ENCODE measurements around the gene XG.

XG gene

DNA sequence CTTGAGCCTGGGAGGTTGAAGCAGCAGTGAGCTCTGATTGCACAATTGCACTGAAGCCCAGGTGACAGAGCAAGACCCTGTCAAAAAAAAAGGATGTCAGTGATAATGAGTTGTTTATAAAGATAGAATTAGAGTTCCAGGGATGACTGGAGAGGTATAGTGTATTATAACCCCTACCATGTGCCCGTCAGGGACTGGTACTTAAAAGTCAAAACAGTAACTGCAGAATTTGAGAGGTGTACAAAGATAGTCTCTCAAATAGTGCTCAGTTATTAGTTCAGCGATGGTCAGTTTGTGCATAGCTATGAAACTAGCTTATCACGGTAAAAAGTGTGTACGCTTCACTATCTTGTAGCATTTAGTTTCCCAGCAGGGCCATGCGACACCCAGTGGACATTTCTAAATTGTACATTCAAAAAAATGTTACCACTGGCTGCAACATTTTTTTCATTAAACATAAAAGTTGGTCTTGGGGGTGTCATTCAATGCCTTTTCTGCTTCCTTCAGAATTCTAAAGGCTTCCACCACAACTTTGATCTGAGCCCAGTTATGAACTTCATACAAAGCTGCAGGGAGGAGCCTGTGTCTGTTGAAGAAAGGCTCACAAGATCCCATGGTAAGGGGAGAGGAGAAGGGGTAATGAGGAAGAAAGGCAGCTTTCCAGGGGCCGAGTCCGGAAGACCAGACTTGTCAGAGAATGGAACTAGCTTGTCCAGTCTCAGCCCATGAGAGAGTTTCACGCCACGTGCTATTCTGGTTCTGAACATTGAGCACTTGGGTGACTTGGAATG is 67.7 kb downstream of the XG start:
- DNase-seq (ENCODE audit: insufficient read length, low spot score), result no peak
- FAIRE-seq, result no peak
- TF ChIP-seq POLR2AphosphoS5 (IDR thresholded peaks at IDR 0.05; ENCODE audit: low read depth, low read length), result no peak
- no peak for TF ChIP-seq POLR2A (IDR thresholded peaks at IDR 0.05; ENCODE audit: low read depth, low read length)
- no peak for TF ChIP-seq POU2F2 (IDR thresholded peaks at IDR 0.05; ENCODE audit: low read depth, low read length)
- TF ChIP-seq TAF1 (IDR thresholded peaks at IDR 0.05; ENCODE audit: low read depth, low read length), result no peak
- TF ChIP-seq PAX5 (IDR thresholded peaks at IDR 0.05; ENCODE audit: insufficient read depth, low read length, severe bottlenecking), result no peak
- no peak for TF ChIP-seq SPI1 (IDR thresholded peaks at IDR 0.05; ENCODE audit: low read depth, low read length)

DNA sequence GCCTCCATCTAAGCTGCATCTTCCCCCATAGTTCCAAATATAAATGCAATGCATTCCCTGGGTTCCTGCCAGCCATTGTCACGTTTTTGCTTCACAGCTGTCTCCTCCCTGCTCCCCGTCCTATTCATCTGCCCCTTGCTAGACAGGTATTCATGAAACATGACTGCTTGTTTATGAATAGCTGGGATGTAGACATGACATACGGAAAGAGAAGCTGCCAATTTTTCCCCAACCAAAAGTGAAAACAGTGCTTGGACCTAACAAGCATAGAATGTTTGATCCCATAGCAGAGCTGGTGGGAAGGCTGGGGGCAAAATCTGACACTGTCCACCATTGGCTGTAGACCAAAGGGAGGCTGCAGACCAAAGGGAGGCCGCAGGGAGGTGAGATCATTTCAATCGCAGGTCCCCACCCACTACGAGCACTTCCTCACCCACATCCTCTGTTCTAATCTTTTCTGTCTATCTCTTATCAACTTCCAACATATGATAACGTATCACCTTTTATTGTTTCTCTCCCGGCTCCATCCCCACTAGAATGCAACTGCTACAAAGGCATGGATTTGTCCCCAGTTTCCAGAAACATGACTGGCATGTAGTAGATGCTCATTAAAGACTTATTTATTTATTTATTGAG is 68.4 kb downstream of the XG start:
- FAIRE-seq (no peak), DNase-seq (ENCODE audit: insufficient read length, low spot score) (no peak)
- no peak for TF ChIP-seq POLR2A (IDR thresholded peaks at IDR 0.05; ENCODE audit: low read depth, low read length)
- TF ChIP-seq PAX5 (IDR thresholded peaks at IDR 0.05; ENCODE audit: insufficient read depth, low read length, severe bottlenecking), result no peak
- no peak for TF ChIP-seq POU2F2 (IDR thresholded peaks at IDR 0.05; ENCODE audit: low read depth, low read length)
- no peak for TF ChIP-seq SPI1 (IDR thresholded peaks at IDR 0.05; ENCODE audit: low read depth, low read length)
- no peak for TF ChIP-seq TAF1 (IDR thresholded peaks at IDR 0.05; ENCODE audit: low read depth, low read length)
- TF ChIP-seq POLR2AphosphoS5 (IDR thresholded peaks at IDR 0.05; ENCODE audit: low read depth, low read length), result no peak

DNA sequence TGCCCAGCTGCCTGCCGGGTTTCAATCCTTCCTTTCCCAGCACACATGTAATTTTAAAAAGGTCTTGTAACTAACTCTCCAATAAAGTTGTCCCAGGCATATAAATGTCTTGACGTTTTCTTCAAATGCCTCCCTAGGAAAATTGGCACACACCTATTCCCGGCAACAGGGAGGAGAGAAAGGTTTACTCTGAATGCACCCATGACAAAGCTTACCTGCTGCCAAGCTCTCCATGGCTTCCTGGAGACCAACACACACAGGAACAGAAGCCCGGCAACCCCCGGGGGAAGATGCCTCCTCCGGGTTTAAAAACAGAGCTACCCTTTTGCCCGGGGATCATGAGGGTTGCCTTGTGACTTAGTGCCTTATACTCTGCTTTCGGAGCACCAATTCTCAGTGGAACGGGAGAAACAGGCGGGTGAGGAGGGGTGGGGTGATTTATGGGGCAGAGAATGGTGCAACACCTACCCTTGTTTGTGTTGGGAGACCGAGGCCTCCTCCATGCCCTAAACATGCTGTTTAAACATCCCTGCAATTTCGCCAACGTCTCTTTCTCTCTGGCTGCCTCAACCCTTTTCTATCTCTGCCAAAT is 72.1 kb downstream of the XG start:
- no peak for TF ChIP-seq POLR2AphosphoS5 (IDR thresholded peaks at IDR 0.05; ENCODE audit: low read depth, low read length)
- no peak for TF ChIP-seq PAX5 (IDR thresholded peaks at IDR 0.05; ENCODE audit: insufficient read depth, low read length, severe bottlenecking)
- no peak for TF ChIP-seq POU2F2 (IDR thresholded peaks at IDR 0.05; ENCODE audit: low read depth, low read length)
- TF ChIP-seq SPI1 (IDR thresholded peaks at IDR 0.05; ENCODE audit: low read depth, low read length), result no peak
- no peak for TF ChIP-seq POLR2A (IDR thresholded peaks at IDR 0.05; ENCODE audit: low read depth, low read length)
- no peak for TF ChIP-seq TAF1 (IDR thresholded peaks at IDR 0.05; ENCODE audit: low read depth, low read length)
- DNase-seq (ENCODE audit: insufficient read length, low spot score) (no peak), FAIRE-seq (no peak)

DNA sequence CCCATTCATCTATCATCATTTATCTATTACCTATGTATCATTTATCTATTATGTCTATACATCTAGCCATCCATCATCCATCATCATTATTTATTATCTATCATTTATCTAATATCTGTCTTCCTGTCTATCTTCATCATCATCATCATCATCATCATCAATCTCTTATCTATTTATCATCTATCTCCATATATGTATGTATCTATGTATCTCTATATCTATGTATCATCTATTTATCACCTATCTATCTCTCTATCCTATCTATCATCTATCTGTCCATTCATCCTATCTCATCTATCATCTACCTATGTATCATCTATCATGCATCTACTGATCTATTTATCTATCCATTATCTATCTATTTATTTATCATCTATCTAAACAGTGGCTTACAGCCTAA is 73.0 kb downstream of the XG start:
- FAIRE-seq (no peak), DNase-seq (ENCODE audit: insufficient read length, low spot score) (no peak)
- no peak for TF ChIP-seq POLR2A (IDR thresholded peaks at IDR 0.05; ENCODE audit: low read depth, low read length)
- no peak for TF ChIP-seq POU2F2 (IDR thresholded peaks at IDR 0.05; ENCODE audit: low read depth, low read length)
- TF ChIP-seq TAF1 (IDR thresholded peaks at IDR 0.05; ENCODE audit: low read depth, low read length), result no peak
- TF ChIP-seq SPI1 (IDR thresholded peaks at IDR 0.05; ENCODE audit: low read depth, low read length), result no peak
- no peak for TF ChIP-seq POLR2AphosphoS5 (IDR thresholded peaks at IDR 0.05; ENCODE audit: low read depth, low read length)
- no peak for TF ChIP-seq PAX5 (IDR thresholded peaks at IDR 0.05; ENCODE audit: insufficient read depth, low read length, severe bottlenecking)

DNA sequence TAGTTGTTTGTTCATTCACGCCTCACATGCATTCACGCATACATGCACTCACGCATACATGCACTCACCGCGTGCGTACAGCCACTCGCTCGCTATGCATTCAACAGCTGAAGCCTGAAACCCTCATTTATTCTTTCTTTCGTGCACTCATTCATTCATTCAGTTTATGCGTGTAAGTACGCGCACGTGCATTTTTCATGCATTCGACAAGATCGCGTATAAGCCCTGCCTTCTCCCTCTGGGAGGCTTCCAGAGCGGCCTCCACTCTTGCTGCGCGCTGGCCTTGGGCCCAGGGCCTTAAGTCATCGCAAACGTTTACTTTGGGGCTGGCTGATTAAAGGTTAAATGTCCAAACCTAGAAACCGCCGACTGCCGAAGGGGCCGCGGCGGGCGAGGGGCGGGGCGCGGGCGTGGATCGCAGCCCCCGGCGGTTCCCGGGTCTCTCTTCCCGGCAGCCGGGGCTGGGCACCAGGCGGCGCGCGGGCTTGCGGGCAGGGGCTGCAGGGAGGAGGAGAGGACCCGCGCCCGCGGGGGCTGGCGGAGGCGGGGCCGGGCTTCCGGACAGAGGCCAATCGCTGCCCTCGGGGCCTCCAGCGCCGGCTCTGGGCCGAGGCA is 76.6 kb downstream of the XG start, which contains the start of gene GYG2:
Gene GYG2 (plus strand): TSS at position 587 of the 615 bp plus-strand sequence. CDS start 1,259 bp downstream, outside the sequence.
- DNase-seq (ENCODE audit: insufficient read length, low spot score) (no peak), FAIRE-seq (no peak)
- TF ChIP-seq SPI1 (IDR thresholded peaks at IDR 0.05; ENCODE audit: low read depth, low read length) (no peak), POU2F2 (IDR thresholded peaks at IDR 0.05; ENCODE audit: low read depth, low read length) (no peak), TAF1 (IDR thresholded peaks at IDR 0.05; ENCODE audit: low read depth, low read length) (no peak), POLR2A (IDR thresholded peaks at IDR 0.05; ENCODE audit: low read depth, low read length) (no peak), PAX5 (IDR thresholded peaks at IDR 0.05; ENCODE audit: insufficient read depth, low read length, severe bottlenecking) (no peak), POLR2AphosphoS5 (IDR thresholded peaks at IDR 0.05; ENCODE audit: low read depth, low read length) (no peak)

DNA sequence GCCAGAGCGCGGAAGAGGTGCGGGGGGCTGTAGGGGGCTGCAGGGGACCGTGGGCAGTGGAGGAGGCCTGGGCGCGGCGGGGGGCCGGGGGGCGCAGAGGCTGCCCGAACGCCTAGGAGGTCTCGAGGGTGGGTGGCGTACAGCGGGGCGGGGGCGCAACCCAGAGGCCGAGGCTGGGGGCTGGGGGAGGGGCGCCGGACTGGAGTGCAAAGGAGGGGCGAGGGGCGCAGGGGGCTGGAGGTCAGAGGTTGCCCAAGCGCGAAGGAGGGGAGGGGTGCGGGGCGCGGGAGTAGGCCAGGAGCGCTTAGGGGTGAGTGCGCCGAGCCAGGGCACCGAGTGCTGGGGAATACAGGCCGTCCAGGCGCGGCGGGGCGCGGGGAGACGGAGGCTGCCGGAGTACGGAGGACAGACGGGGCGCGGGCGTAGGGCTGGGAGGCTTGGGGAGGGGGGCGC is 77.1 kb downstream of the XG start:
- FAIRE-seq (no peak), DNase-seq (ENCODE audit: insufficient read length, low spot score) (no peak)
- no peak for TF ChIP-seq PAX5 (IDR thresholded peaks at IDR 0.05; ENCODE audit: insufficient read depth, low read length, severe bottlenecking)
- TF ChIP-seq POLR2A (IDR thresholded peaks at IDR 0.05; ENCODE audit: low read depth, low read length), result no peak
- TF ChIP-seq POU2F2 (IDR thresholded peaks at IDR 0.05; ENCODE audit: low read depth, low read length), result no peak
- TF ChIP-seq SPI1 (IDR thresholded peaks at IDR 0.05; ENCODE audit: low read depth, low read length), result no peak
- TF ChIP-seq POLR2AphosphoS5 (IDR thresholded peaks at IDR 0.05; ENCODE audit: low read depth, low read length), result no peak
- no peak for TF ChIP-seq TAF1 (IDR thresholded peaks at IDR 0.05; ENCODE audit: low read depth, low read length)

DNA sequence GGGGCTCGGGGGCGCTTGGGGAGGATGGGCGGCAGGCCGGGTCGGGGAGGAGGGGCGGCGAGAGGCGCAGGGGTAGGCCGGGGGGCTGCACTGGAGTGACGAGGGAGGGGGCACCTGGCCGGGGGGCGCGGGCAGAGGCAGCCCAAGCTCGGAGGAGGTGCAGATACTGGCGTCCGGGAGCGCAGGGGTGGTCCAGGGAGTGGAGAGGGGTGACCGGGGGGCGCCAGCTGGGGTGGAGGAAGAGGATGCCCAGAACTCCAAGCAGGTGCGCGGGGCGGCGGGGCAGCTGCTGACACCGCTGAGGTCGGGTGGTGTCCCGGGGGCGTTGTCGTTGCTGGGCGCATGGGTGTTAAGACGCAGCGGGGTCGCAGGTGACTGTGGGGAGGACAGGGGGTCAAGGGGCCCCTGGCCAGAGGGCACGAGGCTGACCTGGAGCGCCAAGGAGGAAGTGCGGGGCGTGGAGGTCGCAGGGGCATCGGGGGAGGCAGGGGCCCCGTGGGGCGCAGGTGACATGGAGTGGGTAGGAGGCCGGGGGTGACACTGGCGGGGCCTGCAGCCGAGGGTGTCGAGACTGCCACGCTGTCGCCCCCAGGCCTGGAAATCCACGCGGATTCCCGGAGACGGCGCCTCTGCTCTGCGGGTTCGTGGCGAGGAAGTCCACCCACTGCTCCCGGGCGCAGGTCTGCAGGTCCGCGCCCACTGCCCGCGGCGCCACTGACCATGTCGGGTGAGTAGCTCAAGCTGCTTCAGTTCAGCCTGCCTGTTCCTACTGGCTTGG is 77.8 kb downstream of the XG start:
- TF ChIP-seq POLR2AphosphoS5 (IDR thresholded peaks at IDR 0.05; ENCODE audit: low read depth, low read length), result no peak
- no peak for TF ChIP-seq TAF1 (IDR thresholded peaks at IDR 0.05; ENCODE audit: low read depth, low read length)
- no peak for TF ChIP-seq SPI1 (IDR thresholded peaks at IDR 0.05; ENCODE audit: low read depth, low read length)
- no peak for TF ChIP-seq POLR2A (IDR thresholded peaks at IDR 0.05; ENCODE audit: low read depth, low read length)
- no peak for TF ChIP-seq PAX5 (IDR thresholded peaks at IDR 0.05; ENCODE audit: insufficient read depth, low read length, severe bottlenecking)
- no peak for TF ChIP-seq POU2F2 (IDR thresholded peaks at IDR 0.05; ENCODE audit: low read depth, low read length)
- no peak for FAIRE-seq
- DNase-seq (ENCODE audit: insufficient read length, low spot score), result no peak

DNA sequence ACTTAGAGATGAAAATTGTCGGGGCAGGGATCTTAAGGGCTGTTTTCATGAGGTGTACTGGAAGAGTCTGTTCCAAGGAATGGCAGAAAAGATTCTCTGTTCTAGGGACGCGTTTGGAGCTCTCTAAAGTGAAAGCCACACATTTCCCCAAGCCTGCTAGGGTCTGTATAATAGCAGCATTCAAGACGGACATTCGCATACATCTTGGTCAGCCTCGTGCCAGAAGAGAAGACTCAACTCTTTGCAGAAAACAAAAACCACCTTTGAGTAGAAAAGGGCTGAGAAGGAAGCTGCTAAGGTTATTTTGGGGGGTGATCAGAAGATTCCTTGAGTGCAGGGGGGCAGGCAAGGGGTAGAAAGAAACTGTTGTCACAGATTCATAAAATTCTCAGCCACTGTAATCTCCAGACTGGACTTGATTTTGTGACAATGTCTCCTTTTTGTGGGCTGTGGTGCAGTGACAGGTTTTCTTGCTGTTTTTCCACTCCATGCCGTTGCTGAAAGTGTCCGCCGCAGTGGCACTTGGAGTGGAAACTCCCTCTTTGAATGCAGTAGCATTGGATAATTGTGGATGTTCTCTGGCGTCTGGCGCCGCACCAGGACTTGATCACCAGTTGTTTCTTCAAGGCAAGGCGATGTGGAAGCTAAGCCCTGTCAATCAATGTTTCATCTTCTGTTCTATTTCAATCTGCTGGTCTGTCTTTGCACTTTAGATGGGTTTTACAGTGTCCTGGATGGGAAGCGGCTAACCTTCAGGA is 79.8 kb downstream of the XG start:
- DNase-seq (ENCODE audit: insufficient read length, low spot score), result no peak
- TF ChIP-seq POLR2AphosphoS5 (IDR thresholded peaks at IDR 0.05; ENCODE audit: low read depth, low read length), result no peak
- no peak for TF ChIP-seq TAF1 (IDR thresholded peaks at IDR 0.05; ENCODE audit: low read depth, low read length)
- no peak for TF ChIP-seq PAX5 (IDR thresholded peaks at IDR 0.05; ENCODE audit: insufficient read depth, low read length, severe bottlenecking)

More for the DNA sequence above, 79.8 kb downstream of the XG start:
- no peak for FAIRE-seq
